SK-MEL-5 (cell line): ENCODE data around the gene NEK10. TPM values are rescaled to one million over a fixed set of nuclear protein-coding genes. Genes with fewer than 3 reads are reported as not detected.
A peak's percentile ranks its signal among the peaks of the same experiment; 100 is the strongest.

ENCODE experiments used
- DNase-seq: peaks from one replicate; pipeline ENCODE4 v3.0.0-alpha.2; 2016; ENCODE audit warnings: low read depth, low spot score
- in situ Hi-C: cut with HindIII; loops from 2 replicates; pipeline ENCODE4 v1.10.0; 2016; ENCODE audit warnings: low sequenced_read_pairs, high pct_unique_total_duplicates, low pct_unique_long_range_greater_than_20kb
- total RNA-seq: library from RNA; depleted of rRNA; stranded (reverse); fragments of >200 nt; shearing (Covaris generic); gene quantifications from 2 replicates; pipeline ENCODE4 v1.2.3, GENCODE V29; 2014

NEK10 gene
- total RNA-seq, 1 experiment from 2014 or later: 0.32 TPM

- DNase-seq: no peak
- in situ Hi-C loops: no loop called here
These were observed 259.2 kb downstream of the NEK10 start for GRCh38 chr3:27110020-27110419.

GRCh38 chr3:27108322-27108721 lies 260.9 kb downstream of the NEK10 start:
- no peak for DNase-seq
- in situ Hi-C loops: no loop called here

GRCh38 chr3:27105904-27106303 lies 263.3 kb downstream of the NEK10 start:
- peak; percentile 85 for DNase-seq
- in situ Hi-C loops: no loop called here

GRCh38 chr3:27097182-27097581 lies 272.0 kb downstream of the NEK10 start:
- in situ Hi-C loops: no loop called here
- DNase-seq: no peak

GRCh38 chr3:27095553-27096222 lies 273.5 kb downstream of the NEK10 start:
- in situ Hi-C loops: no loop called here
- DNase-seq: no peak

GRCh38 chr3:27094721-27095120 lies 274.5 kb downstream of the NEK10 start:
- DNase-seq: peak; percentile 97
- in situ Hi-C loops: no loop called here

- DNase-seq: peak; percentile 4
- in situ Hi-C loops: no loop called here
These were observed 275.4 kb downstream of the NEK10 start for GRCh38 chr3:27093771-27094170.

- in situ Hi-C loops: no loop called here
- DNase-seq: peak; percentile 60
These were observed 278.7 kb downstream of the NEK10 start for GRCh38 chr3:27090275-27091041.

GRCh38 chr3:27089645-27090044 lies 279.5 kb downstream of the NEK10 start:
- DNase-seq: no peak
- in situ Hi-C loops: no loop called here

GRCh38 chr3:27089068-27089467 lies 280.1 kb downstream of the NEK10 start:
- in situ Hi-C loops: no loop called here
- DNase-seq: no peak

GRCh38 chr3:27085829-27086730 lies 283.1 kb downstream of the NEK10 start:
- in situ Hi-C loops: no loop called here
- DNase-seq: no peak

- in situ Hi-C loops: no loop called here
- DNase-seq: no peak
These were observed 287.1 kb downstream of the NEK10 start for GRCh38 chr3:27081992-27082607.

- DNase-seq: no peak
- in situ Hi-C loops: no loop called here
These were observed 287.6 kb downstream of the NEK10 start for GRCh38 chr3:27081566-27081965.

- in situ Hi-C loops: no loop called here
- DNase-seq: no peak
These were observed 289.0 kb downstream of the NEK10 start for GRCh38 chr3:27080258-27080525.

- DNase-seq: no peak
- in situ Hi-C loops: no loop called here
These were observed 289.5 kb downstream of the NEK10 start for GRCh38 chr3:27079427-27080257.

GRCh38 chr3:27078246-27078913 lies 290.8 kb downstream of the NEK10 start:
- peak; percentile 14 for DNase-seq
- in situ Hi-C loops: no loop called here
